Tibial nerve (tissue), 4 donors: ENCODE measurements around the gene ARL8B. TPM values are rescaled to one million over a fixed set of nuclear protein-coding genes. Genes with fewer than 3 reads are reported as not detected.

ENCODE experiments used
- DNase-seq, 2 donors: peaks; one replicate each; pipeline ENCODE4 v3.0.0-alpha.2; 2019; ENCODE audit warnings: low spot score in 2 of 2
- H3K27ac ChIP-seq, 4 donors: fragments of 200-600 bp; sonication (generic) in 3 of 4; one replicate each; pipeline ENCODE4 v1.5.1; 2017 to 2019; ENCODE audit warnings: mild to moderate bottlenecking in 1 of 4
- H3K27me3 ChIP-seq, 2 donors: fragments of 200-600 bp; sonication (generic) in 1 of 2; one replicate each; pipeline versions ENCODE4 v1.5.1 to v1.6.0; 2017 to 2019
- H3K36me3 ChIP-seq, 3 donors: fragments of 200-600 bp; sonication (generic); one replicate each; pipeline ENCODE4 v1.5.1; 2018 to 2019
- H3K4me1 ChIP-seq, 4 donors: fragments of 200-600 bp; sonication (generic) in 3 of 4; one replicate each; pipeline ENCODE4 v1.5.1; 2017 to 2019
- H3K4me3 ChIP-seq, 4 donors: fragments of 200-600 bp; sonication (generic) in 3 of 4; one replicate each; pipeline ENCODE4 v1.5.1; 2017 to 2019; ENCODE audit warnings: mild to moderate bottlenecking in 1 of 4, moderate library complexity in 1 of 4
- H3K9me3 ChIP-seq, 4 donors: fragments of 200-600 bp; sonication (generic) in 3 of 4; one replicate each; pipeline ENCODE4 v1.5.1; 2017 to 2019
- EP300 ChIP-seq, 2 donors: sonication (generic); formaldehyde crosslinking; IDR thresholded peaks; one replicate each; pipeline ENCODE4 v1.6.1; 2017; ENCODE audit warnings: antibody characterized with exemption in 2 of 2, mild to moderate bottlenecking in 1 of 2
- POLR2A ChIP-seq, 2 donors: fragments of 450-650 bp; IDR thresholded peaks; one replicate each; pipeline ENCODE4 v1.6.1; 2017; ENCODE audit warnings: antibody characterized with exemption in 2 of 2, mild to moderate bottlenecking in 2 of 2, moderate library complexity in 2 of 2
- WGBS, 2 donors: methylation state at CpG; one replicate each; pipeline ENCODE4 v1.1.5; 2018; 5-methylcytosine and 5-hydroxymethylcytosine counted together
- total RNA-seq, 4 donors: library from RNA; depleted of rRNA; stranded (reverse); fragments of >200 nt; gene quantifications; one replicate each; pipeline ENCODE4 v1.1.0, GENCODE V29; 2016
- TF ChIP-seq, protein P1 (sequence below), 5 experiments: fragments of 200-600 bp in 3 of 5; fragments of 450-650 bp in 2 of 5; sonication (generic) in 3 of 5; IDR thresholded peaks; one replicate each; pipeline ENCODE4 v1.5.1; 2016 to 2019; ENCODE audit warnings: antibody characterized with exemption in 5 of 5, mild to moderate bottlenecking in 3 of 5, moderate library complexity in 2 of 5

ARL8B gene
- total RNA-seq, 4 donors from 2014 or later = 47.6 to 54.4 (median 49.4) TPM

DNA sequence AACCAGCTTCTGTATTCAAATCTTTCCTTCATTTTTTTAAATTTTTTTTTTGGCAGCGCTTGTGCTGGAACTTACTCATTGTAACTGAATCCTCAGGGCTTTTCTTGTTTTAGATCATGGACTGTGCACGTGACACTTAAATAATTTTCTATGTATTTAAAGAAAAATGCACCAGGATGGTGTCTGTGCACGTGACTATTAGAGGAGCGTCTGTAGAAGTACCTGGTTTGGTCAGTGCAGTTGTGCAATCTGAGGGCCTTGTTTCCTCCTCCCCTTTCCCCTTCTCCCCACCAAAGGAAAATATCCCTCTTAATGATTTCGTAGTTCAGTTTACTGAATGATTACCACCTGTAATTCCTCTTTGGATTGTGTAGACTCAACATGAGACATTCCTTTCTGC is 96.7 kb downstream of the ARL8B start:
- Histone ChIP-seq H3K27ac (no peak overlapping the region), H3K27me3 (no peaks in the 10 kb centered on the region), H3K9me3 (no peaks in the 10 kb centered on the region), H3K4me3 (no peak overlapping the region), H3K36me3 (peaks cover 2 to 65% (median 13%) of the 10 kb centered on the region in 3 donors), H3K4me1 (peaks cover 0 to 6% (median 0%) of the 10 kb centered on the region in 4 donors)
- WGBS, 2 donors = 65 to 66% methylated on average over 5 of the region's 5 CpGs
- TF ChIP-seq, protein P1, sequence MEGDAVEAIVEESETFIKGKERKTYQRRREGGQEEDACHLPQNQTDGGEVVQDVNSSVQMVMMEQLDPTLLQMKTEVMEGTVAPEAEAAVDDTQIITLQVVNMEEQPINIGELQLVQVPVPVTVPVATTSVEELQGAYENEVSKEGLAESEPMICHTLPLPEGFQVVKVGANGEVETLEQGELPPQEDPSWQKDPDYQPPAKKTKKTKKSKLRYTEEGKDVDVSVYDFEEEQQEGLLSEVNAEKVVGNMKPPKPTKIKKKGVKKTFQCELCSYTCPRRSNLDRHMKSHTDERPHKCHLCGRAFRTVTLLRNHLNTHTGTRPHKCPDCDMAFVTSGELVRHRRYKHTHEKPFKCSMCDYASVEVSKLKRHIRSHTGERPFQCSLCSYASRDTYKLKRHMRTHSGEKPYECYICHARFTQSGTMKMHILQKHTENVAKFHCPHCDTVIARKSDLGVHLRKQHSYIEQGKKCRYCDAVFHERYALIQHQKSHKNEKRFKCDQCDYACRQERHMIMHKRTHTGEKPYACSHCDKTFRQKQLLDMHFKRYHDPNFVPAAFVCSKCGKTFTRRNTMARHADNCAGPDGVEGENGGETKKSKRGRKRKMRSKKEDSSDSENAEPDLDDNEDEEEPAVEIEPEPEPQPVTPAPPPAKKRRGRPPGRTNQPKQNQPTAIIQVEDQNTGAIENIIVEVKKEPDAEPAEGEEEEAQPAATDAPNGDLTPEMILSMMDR (IDR thresholded peaks at IDR 0.05) = no peak
- TF ChIP-seq POLR2A (IDR thresholded peaks at IDR 0.05) = no peak
- DNase-seq = no peak

DNA sequence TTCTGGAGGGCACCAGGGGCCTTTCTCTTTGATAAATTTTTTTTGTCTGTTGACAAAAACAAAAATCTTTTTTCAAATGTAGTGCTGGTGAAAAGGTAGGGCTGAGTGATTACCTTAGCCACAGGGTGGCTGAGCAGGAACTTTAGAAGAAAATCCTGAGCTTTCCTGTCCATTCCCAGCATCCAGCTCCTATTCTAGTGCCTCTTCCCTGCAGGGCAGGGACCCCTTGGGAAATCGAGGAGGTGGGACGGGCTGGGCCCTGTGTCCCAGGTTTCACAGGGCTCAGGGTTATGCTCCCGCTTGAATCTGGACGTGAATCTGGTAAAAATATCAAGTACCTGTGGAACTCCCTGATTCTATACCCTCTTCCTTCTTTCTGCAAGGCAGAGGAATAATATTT is 97.1 kb downstream of the ARL8B start:
- 72 to 80% methylated on average over 4 of the region's 4 CpGs for WGBS, 2 donors
- TF ChIP-seq, protein P1 (IDR thresholded peaks at IDR 0.05) = no peak
- no peak for TF ChIP-seq POLR2A (IDR thresholded peaks at IDR 0.05)
- no peak for TF ChIP-seq EP300 (IDR thresholded peaks at IDR 0.05)
- DNase-seq = no peak
- Histone ChIP-seq H3K4me1 (peaks cover 0 to 6% (median 0%) of the 10 kb centered on the region in 4 donors), H3K9me3 (no peaks in the 10 kb centered on the region), H3K27me3 (no peaks in the 10 kb centered on the region), H3K4me3 (no peak overlapping the region), H3K36me3 (peaks cover 2 to 61% (median 9%) of the 10 kb centered on the region in 3 donors), H3K27ac (no peak overlapping the region)

DNA sequence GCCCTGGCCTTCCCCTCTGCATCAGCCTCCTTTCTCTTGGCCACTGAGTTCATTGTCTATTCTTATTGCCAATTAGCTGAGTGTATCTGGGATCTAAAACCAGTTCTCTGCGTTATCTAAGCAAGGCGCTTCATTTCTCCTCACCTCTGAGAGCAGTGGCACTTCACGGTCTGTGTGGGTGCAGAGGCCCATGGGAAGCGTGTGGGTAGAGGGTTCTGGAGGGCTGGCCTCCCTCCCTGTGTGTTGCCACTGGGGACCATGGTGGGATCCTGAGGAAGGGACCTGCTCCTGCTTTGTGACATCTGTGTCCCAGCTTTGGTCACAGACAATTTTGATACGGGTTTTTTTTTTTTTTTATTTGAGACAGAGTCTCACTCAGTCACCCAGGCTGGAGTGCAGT is 98.1 kb downstream of the ARL8B start:
- TF ChIP-seq, protein P1 (IDR thresholded peaks at IDR 0.05) = no peak
- no peak for TF ChIP-seq EP300 (IDR thresholded peaks at IDR 0.05)
- no peak for TF ChIP-seq POLR2A (IDR thresholded peaks at IDR 0.05)
- DNase-seq = no peak
- Histone ChIP-seq H3K4me3 (no peak overlapping the region), H3K27ac (no peak overlapping the region), H3K27me3 (no peaks in the 10 kb centered on the region), H3K4me1 (peaks cover 0 to 6% (median 0%) of the 10 kb centered on the region in 4 donors), H3K36me3 (peaks cover 0 to 51% (median 7%) of the 10 kb centered on the region in 3 donors), H3K9me3 (no peaks in the 10 kb centered on the region)
- WGBS, 2 donors = 55 to 61% methylated on average over 5 of the region's 5 CpGs

DNA sequence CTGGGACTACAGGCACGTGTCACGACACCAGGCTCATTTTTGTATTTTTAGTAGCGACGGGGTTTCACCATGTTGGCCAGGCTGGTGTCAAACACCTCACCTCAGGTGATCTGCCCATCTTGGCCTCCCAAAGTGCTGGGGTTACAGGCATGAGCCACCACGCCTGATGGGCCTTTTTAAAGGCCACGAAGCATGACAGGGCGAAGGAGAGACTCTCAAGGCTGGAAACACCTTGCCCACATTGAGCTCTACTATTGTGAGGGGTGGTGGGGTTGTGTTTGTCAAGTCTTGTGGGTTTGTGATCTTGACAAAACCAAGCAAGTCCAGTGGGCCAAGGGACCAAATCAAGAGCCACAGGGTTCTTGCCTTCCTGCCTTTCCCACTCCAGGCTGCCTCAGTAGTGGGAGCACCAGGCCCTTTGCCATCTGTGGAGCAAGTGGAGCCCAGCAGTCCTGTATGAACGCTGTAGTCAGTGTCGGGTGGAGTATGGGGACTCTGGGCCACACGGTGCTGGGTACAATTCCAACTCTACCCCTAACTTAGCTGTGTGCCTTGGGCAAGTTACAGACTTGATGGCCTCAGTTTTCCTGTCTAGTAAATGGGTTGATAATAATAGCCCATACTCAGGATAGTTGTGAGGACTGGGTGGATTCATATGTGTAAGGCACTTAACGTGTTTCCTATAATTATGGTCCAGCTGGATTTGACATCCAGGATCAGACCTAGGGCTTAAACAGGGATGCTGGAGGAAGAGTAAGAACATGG is 98.8 kb downstream of the ARL8B start:
- no peaks in the 10 kb centered on the region for H3K27me3 ChIP-seq
- no peak for DNase-seq
- H3K4me1 ChIP-seq = peaks cover 0 to 6% (median 0%) of the 10 kb centered on the region in 4 donors
- 92 to 94% methylated on average over 8 to 11 of the region's 11 CpGs for whole genome bisulfite sequencing, 2 donors
- TF ChIP-seq POLR2A (IDR thresholded peaks at IDR 0.05) (no peak), EP300 (IDR thresholded peaks at IDR 0.05) (no peak)
- TF ChIP-seq, protein P1 (IDR thresholded peaks at IDR 0.05) = no peak
- H3K4me3 ChIP-seq = no peak overlapping the region
- peaks cover 0 to 44% (median 7%) of the 10 kb centered on the region in 3 donors for H3K36me3 ChIP-seq
- no peak overlapping the region for H3K27ac ChIP-seq
- no peaks in the 10 kb centered on the region for H3K9me3 ChIP-seq

DNA sequence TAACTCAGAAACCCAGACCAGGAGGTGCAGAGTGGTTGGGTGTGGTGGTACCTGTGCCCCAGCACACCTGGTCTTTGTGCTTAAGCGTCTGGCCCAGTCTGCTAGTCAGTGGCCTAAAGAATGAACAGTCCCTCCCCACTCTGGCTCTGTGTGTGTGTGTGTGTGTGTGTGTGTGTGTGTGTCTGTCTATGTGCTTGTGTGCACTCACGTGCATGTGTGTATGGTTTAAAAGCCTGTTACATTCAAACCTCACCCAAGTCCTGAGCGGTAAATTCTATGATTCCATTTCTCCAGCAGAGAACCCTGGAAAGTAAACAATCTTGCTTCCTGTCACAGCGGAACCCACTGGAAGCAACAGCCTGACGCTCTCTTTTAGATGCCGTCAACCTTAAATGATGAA is 99.6 kb downstream of the ARL8B start:
- Histone ChIP-seq H3K27ac (no peak overlapping the region), H3K36me3 (peaks cover 0 to 36% (median 5%) of the 10 kb centered on the region in 3 donors), H3K9me3 (no peaks in the 10 kb centered on the region), H3K27me3 (no peaks in the 10 kb centered on the region), H3K4me3 (no peak overlapping the region), H3K4me1 (peaks cover 0 to 6% (median 0%) of the 10 kb centered on the region in 4 donors)
- no peak for DNase-seq
- TF ChIP-seq POLR2A (IDR thresholded peaks at IDR 0.05) = no peak
- TF ChIP-seq, protein P1 (IDR thresholded peaks at IDR 0.05) = no peak
- no peak for TF ChIP-seq EP300 (IDR thresholded peaks at IDR 0.05)
- 57 to 68% methylated on average over 6 of the region's 6 CpGs for WGBS, 2 donors
